Immature natural killer cell (primary cell): Measurements from ENCODE around the gene OSBPL5. TPM values are rescaled to one million over a fixed set of nuclear protein-coding genes. Genes with fewer than 3 reads are reported as not detected.

Experiments
- DNase-seq, 3 donors: peaks; one replicate each; pipeline ENCODE4 v3.0.0; 2022; ENCODE audit warnings: mixed read lengths in 1 of 3
- H3K27ac Mint-ChIP-seq, 6 donors: one replicate each; pipeline ENCODE4 v1.8.0; 2020; ENCODE audit warnings: mixed read lengths in 6 of 6, mild to moderate bottlenecking in 5 of 6, inconsistent platforms in 4 of 6, moderate library complexity in 3 of 6
- H3K27me3 Mint-ChIP-seq, 3 donors: one replicate each; pipeline ENCODE4 v1.8.0; 2020 to 2021; ENCODE audit warnings: low read depth in 3 of 3, mild to moderate bottlenecking in 3 of 3, mixed read lengths in 3 of 3, moderate library complexity in 3 of 3, inconsistent platforms in 1 of 3
- H3K36me3 Mint-ChIP-seq, 3 donors: one replicate each; pipeline ENCODE4 v1.8.0; 2020; ENCODE audit warnings: mixed read lengths in 3 of 3, inconsistent platforms in 2 of 3, mild to moderate bottlenecking in 2 of 3
- H3K4me1 Mint-ChIP-seq, 2 donors: one replicate each; pipeline ENCODE4 v1.8.0; 2020; ENCODE audit warnings: inconsistent platforms in 2 of 2, mild to moderate bottlenecking in 2 of 2, mixed read lengths in 2 of 2, moderate library complexity in 1 of 2
- H3K4me3 Mint-ChIP-seq, 5 donors: one replicate each; pipeline ENCODE4 v1.8.0; 2020; ENCODE audit warnings: mild to moderate bottlenecking in 5 of 5, mixed read lengths in 5 of 5, inconsistent platforms in 3 of 5, moderate library complexity in 3 of 5
- H3K9me3 Mint-ChIP-seq, 6 donors: one replicate each; pipeline ENCODE4 v1.8.0; 2020; ENCODE audit warnings: mild to moderate bottlenecking in 6 of 6, mixed read lengths in 6 of 6, inconsistent platforms in 4 of 6, moderate library complexity in 3 of 6
- polyA plus RNA-seq, 3 donors: library from polyadenylated mRNA; unstranded; fragments of 300-500 nt; fragmentation: Illumina TruSeq; gene quantifications; one replicate each; pipeline ENCODE4 v1.2.3, GENCODE V29; 2021

OSBPL5 gene
- polyA plus RNA-seq, 3 donors from 2014 or later: 32.8 to 98.9 (median 33.3) TPM

GRCh38 chr11:3160252-3161031 lies 4.7 kb downstream of the OSBPL5 start:
- Mint-ChIP-seq H3K27me3 (peaks cover 2 to 29% (median 7%) of the 10 kb centered on the region in 3 donors), H3K9me3 (no peaks in the 10 kb centered on the region), H3K4me1 (peaks cover 85 to 87% of the 10 kb centered on the region in 2 donors), H3K4me3 (peak overlapping the region; percentile 84 to 96 (median 95)), H3K36me3 (peaks cover 0 to 4% (median 0%) of the 10 kb centered on the region in 3 donors), H3K27ac (peak overlapping the region; percentile 79 to 94 (median 90))
- DNase-seq: peak; percentile 44 to 49 (median 47)

GRCh38 chr11:3159296-3160190 lies 5.6 kb downstream of the OSBPL5 start:
- DNase-seq: no peak
- H3K27me3 Mint-ChIP-seq: peaks cover 4 to 29% (median 7%) of the 10 kb centered on the region in 3 donors

GRCh38 chr11:3158821-3159220 lies 6.3 kb downstream of the OSBPL5 start:
- H3K36me3 Mint-ChIP-seq: peaks cover 0 to 4% (median 0%) of the 10 kb centered on the region in 3 donors
- DNase-seq: no peak
- H3K27ac Mint-ChIP-seq: peak overlapping the region; percentile 88 to 94 (median 92)
- peak overlapping the region; percentile 84 to 96 (median 95) for H3K4me3 Mint-ChIP-seq
- no peaks in the 10 kb centered on the region for H3K9me3 Mint-ChIP-seq
- H3K4me1 Mint-ChIP-seq: peaks cover 96 to 98% of the 10 kb centered on the region in 2 donors
- peaks cover 2 to 27% (median 7%) of the 10 kb centered on the region in 3 donors for H3K27me3 Mint-ChIP-seq

More at GRCh38 chr11:3159296-3160190, 5.6 kb downstream of the OSBPL5 start:
- peak overlapping the region; percentile 88 to 94 (median 92) for H3K27ac Mint-ChIP-seq
- H3K9me3 Mint-ChIP-seq: no peaks in the 10 kb centered on the region
- peaks cover 92 to 94% of the 10 kb centered on the region in 2 donors for H3K4me1 Mint-ChIP-seq
- H3K36me3 Mint-ChIP-seq: peaks cover 0 to 4% (median 0%) of the 10 kb centered on the region in 3 donors
- H3K4me3 Mint-ChIP-seq: peak overlapping the region; percentile 84 to 96 (median 95)

GRCh38 chr11:3158131-3158591 lies 6.9 kb downstream of the OSBPL5 start:
- Mint-ChIP-seq H3K36me3 (peaks cover 0 to 8% (median 0%) of the 10 kb centered on the region in 3 donors), H3K9me3 (no peaks in the 10 kb centered on the region), H3K4me3 (peak overlapping the region; percentile 84 to 96 (median 95)), H3K27ac (peak overlapping the region; percentile 88 to 94 (median 92)), H3K4me1 (peaks cover 94 to 97% of the 10 kb centered on the region in 2 donors), H3K27me3 (peaks cover 2 to 25% (median 7%) of the 10 kb centered on the region in 3 donors)
- no peak for DNase-seq

GRCh38 chr11:3157381-3158130 lies 7.6 kb downstream of the OSBPL5 start:
- H3K4me3 Mint-ChIP-seq: peak overlapping the region; percentile 84 to 96 (median 95)
- peaks cover 94 to 97% of the 10 kb centered on the region in 2 donors for H3K4me1 Mint-ChIP-seq
- peak overlapping the region; percentile 91 to 94 (median 92) for H3K27ac Mint-ChIP-seq
- H3K36me3 Mint-ChIP-seq: peaks cover 0 to 14% (median 0%) of the 10 kb centered on the region in 3 donors
- peaks cover 2 to 24% (median 7%) of the 10 kb centered on the region in 3 donors for H3K27me3 Mint-ChIP-seq
- H3K9me3 Mint-ChIP-seq: no peaks in the 10 kb centered on the region
- peak; percentile 74 to 79 (median 75) for DNase-seq

GRCh38 chr11:3156661-3157311 lies 8.3 kb downstream of the OSBPL5 start:
- no peak for DNase-seq
- Mint-ChIP-seq H3K27ac (peak overlapping the region; percentile 91 to 94 (median 92)), H3K9me3 (no peaks in the 10 kb centered on the region), H3K4me3 (peak overlapping the region; percentile 84 to 96 (median 95)), H3K36me3 (peaks cover 0 to 15% (median 0%) of the 10 kb centered on the region in 3 donors), H3K4me1 (peaks cover 94 to 97% of the 10 kb centered on the region in 2 donors), H3K27me3 (peaks cover 2 to 22% (median 7%) of the 10 kb centered on the region in 3 donors)

GRCh38 chr11:3156282-3156660 lies 8.8 kb downstream of the OSBPL5 start:
- Mint-ChIP-seq H3K27ac (peak overlapping the region; percentile 62 to 94 (median 92)), H3K9me3 (no peaks in the 10 kb centered on the region), H3K4me3 (peak overlapping the region; percentile 58 to 96 (median 94)), H3K4me1 (peaks cover 94 to 97% of the 10 kb centered on the region in 2 donors), H3K36me3 (peaks cover 0 to 15% (median 0%) of the 10 kb centered on the region in 3 donors), H3K27me3 (peaks cover 2 to 22% (median 7%) of the 10 kb centered on the region in 3 donors)
- no peak for DNase-seq

GRCh38 chr11:3155691-3156258 lies 9.3 kb downstream of the OSBPL5 start:
- Mint-ChIP-seq H3K9me3 (no peaks in the 10 kb centered on the region), H3K36me3 (peaks cover 0 to 17% (median 0%) of the 10 kb centered on the region in 3 donors), H3K4me3 (peak overlapping the region; percentile 58 to 96 (median 94)), H3K4me1 (peaks cover 94 to 97% of the 10 kb centered on the region in 2 donors), H3K27me3 (peaks cover 2 to 23% (median 9%) of the 10 kb centered on the region in 3 donors), H3K27ac (peak overlapping the region; percentile 62 to 94 (median 92))
- no peak for DNase-seq

GRCh38 chr11:3155216-3155615 lies 9.9 kb downstream of the OSBPL5 start:
- Mint-ChIP-seq H3K4me3 (peak overlapping the region in 3 of 5 donors; percentile 17 to 96 (median 57)), H3K27me3 (peaks cover 2 to 25% (median 10%) of the 10 kb centered on the region in 3 donors), H3K27ac (peak overlapping the region; percentile 35 to 94 (median 85)), H3K9me3 (no peaks in the 10 kb centered on the region), H3K36me3 (peaks cover 0 to 18% (median 0%) of the 10 kb centered on the region in 3 donors), H3K4me1 (peaks cover 94 to 97% of the 10 kb centered on the region in 2 donors)
- DNase-seq: no peak

GRCh38 chr11:3154001-3154599 lies 11.0 kb downstream of the OSBPL5 start:
- Mint-ChIP-seq H3K4me1 (peaks cover 94 to 98% of the 10 kb centered on the region in 2 donors), H3K4me3 (no peak overlapping the region), H3K27me3 (peaks cover 6 to 24% (median 12%) of the 10 kb centered on the region in 3 donors), H3K36me3 (peaks cover 0 to 18% (median 0%) of the 10 kb centered on the region in 3 donors), H3K9me3 (no peaks in the 10 kb centered on the region), H3K27ac (peak overlapping the region in 3 of 6 donors; percentile 45 to 91 (median 50))
- DNase-seq: no peak

GRCh38 chr11:3153291-3153861 lies 11.7 kb downstream of the OSBPL5 start:
- peaks cover 94 to 98% of the 10 kb centered on the region in 2 donors for H3K4me1 Mint-ChIP-seq
- no peaks in the 10 kb centered on the region for H3K9me3 Mint-ChIP-seq
- H3K36me3 Mint-ChIP-seq: peaks cover 0 to 19% (median 0%) of the 10 kb centered on the region in 3 donors
- peaks cover 6 to 21% (median 15%) of the 10 kb centered on the region in 3 donors for H3K27me3 Mint-ChIP-seq
- DNase-seq: no peak
- H3K27ac Mint-ChIP-seq: peak overlapping the region; percentile 61 to 91 (median 74)
- no peak overlapping the region for H3K4me3 Mint-ChIP-seq
